Uterus (tissue), 4 donors: ENCODE data around the gene TEX2. TPM values are rescaled to one million over a fixed set of nuclear protein-coding genes. Genes with fewer than 3 reads are reported as not detected.
"Not testable (repeated sequence)": the region's sequence is repeated elsewhere in the genome, so short reads cannot be mapped to it uniquely, and the experiment has no call there.

ENCODE experiments used
- DNase-seq, 2 donors: peaks; one replicate each; pipeline ENCODE4 v3.0.0-alpha.2; 2019 to 2020
- H3K27ac ChIP-seq, 2 donors: fragments of 200-600 bp; sonication (generic); 1 replicate in 1 of 2; 2 replicates in 1 of 2; pipeline ENCODE4 v1.5.1; 2016 to 2018
- H3K27me3 ChIP-seq, 2 donors: fragments of 200-600 bp; sonication (generic); one replicate each; pipeline ENCODE4 v1.5.1; 2018 to 2019; ENCODE audit warnings: control low read depth in 1 of 2
- H3K36me3 ChIP-seq, 2 donors: fragments of 200-600 bp; sonication (generic); one replicate each; pipeline ENCODE4 v1.5.1; 2019; ENCODE audit warnings: control low read depth in 1 of 2
- H3K4me1 ChIP-seq, 2 donors: fragments of 200-600 bp; sonication (generic); one replicate each; pipeline ENCODE4 v1.5.1; 2018 to 2019; ENCODE audit warnings: control low read depth in 1 of 2
- H3K4me3 ChIP-seq, 2 donors: fragments of 200-600 bp; sonication (generic); 1 replicate in 1 of 2; 2 replicates in 1 of 2; pipeline ENCODE4 v1.5.1; 2018 to 2019; ENCODE audit warnings: mild to moderate bottlenecking in 1 of 2
- H3K9me3 ChIP-seq, 2 donors: fragments of 200-600 bp; sonication (generic); one replicate each; pipeline ENCODE4 v1.5.1; 2019; ENCODE audit warnings: control low read depth in 1 of 2
- CTCF ChIP-seq, 4 experiments: fragments of 200-600 bp in 2 of 4; fragments of 450-650 bp in 2 of 4; sonication (generic) in 2 of 4; IDR thresholded peaks; one replicate each; pipeline ENCODE4 v1.5.1; 2016 to 2019; ENCODE audit warnings: antibody characterized with exemption in 4 of 4, mild to moderate bottlenecking in 2 of 4, moderate library complexity in 1 of 4
- POLR2A ChIP-seq, 2 donors: fragments of 450-650 bp; IDR thresholded peaks; one replicate each; pipeline ENCODE4 v1.6.1; 2016; ENCODE audit warnings: antibody characterized with exemption in 2 of 2, mild to moderate bottlenecking in 1 of 2, moderate library complexity in 1 of 2
- intact Hi-C: fragments of 100-400 bp; cut with DNase I; formaldehyde crosslinking; loops from one replicate; pipeline ENCODE4 v1.15.1; 2023; ENCODE audit warnings: low total_unique reads
- total RNA-seq, 4 donors: library from RNA; depleted of rRNA in 3 of 4; stranded (reverse); fragments of >200 nt in 3 of 4; gene quantifications; one replicate each; pipeline versions ENCODE4 v1.1.0 to v1.2.4, GENCODE V29; 2014 to 2023
- donor health status: DM: yes; HTN: yes; CAD: no.

TEX2 gene
- total RNA-seq, 4 donors from 2014 or later = 23.8 to 43.4 (median 35.6) TPM

GRCh38 chr17:64170286-64170685 lies 92.8 kb downstream of the TEX2 start:
- no peak for DNase-seq
- Histone ChIP-seq H3K36me3 (no peaks in the 10 kb centered on the region), H3K27me3 (no peaks in the 10 kb centered on the region), H3K9me3 (no peaks in the 10 kb centered on the region), H3K4me3 (no peak overlapping the region), H3K4me1 (no peaks in the 10 kb centered on the region), H3K27ac (no peak overlapping the region)
- no peak for TF ChIP-seq POLR2A (IDR thresholded peaks at IDR 0.05)
- TF ChIP-seq CTCF (IDR thresholded peaks at IDR 0.05) = no peak
- intact Hi-C loops = no loop called here

GRCh38 chr17:64167666-64168065 lies 95.4 kb downstream of the TEX2 start:
- H3K27me3 ChIP-seq, intact Hi-C loops, H3K36me3 ChIP-seq: not testable (repeated sequence)

GRCh38 chr17:64166876-64167275 lies 96.2 kb downstream of the TEX2 start:
- no peak for TF ChIP-seq CTCF (IDR thresholded peaks at IDR 0.05)
- no peak for TF ChIP-seq POLR2A (IDR thresholded peaks at IDR 0.05)
- H3K36me3 ChIP-seq = no peaks in the 10 kb centered on the region
- no peaks in the 10 kb centered on the region for H3K27me3 ChIP-seq
- no peaks in the 10 kb centered on the region for H3K9me3 ChIP-seq
- intact Hi-C loops = no loop called here
- DNase-seq = no peak
- H3K27ac ChIP-seq = no peak overlapping the region
- no peak overlapping the region for H3K4me3 ChIP-seq
- no peaks in the 10 kb centered on the region for H3K4me1 ChIP-seq

More at GRCh38 chr17:64167666-64168065, 95.4 kb downstream of the TEX2 start:
- not testable (repeated sequence) for H3K4me3 ChIP-seq, H3K27ac ChIP-seq, H3K9me3 ChIP-seq, DNase-seq, H3K4me1 ChIP-seq

GRCh38 chr17:64165347-64165746 lies 97.7 kb downstream of the TEX2 start:
- no peak overlapping the region for H3K4me3 ChIP-seq
- no peaks in the 10 kb centered on the region for H3K27me3 ChIP-seq
- DNase-seq = no peak
- H3K4me1 ChIP-seq = no peaks in the 10 kb centered on the region
- no peak for TF ChIP-seq CTCF (IDR thresholded peaks at IDR 0.05)
- no peak for TF ChIP-seq POLR2A (IDR thresholded peaks at IDR 0.05)
- intact Hi-C loops = no loop called here
- H3K9me3 ChIP-seq = no peaks in the 10 kb centered on the region
- no peaks in the 10 kb centered on the region for H3K36me3 ChIP-seq
- no peak overlapping the region for H3K27ac ChIP-seq

GRCh38 chr17:64164596-64165285 lies 98.3 kb downstream of the TEX2 start:
- intact Hi-C loops = no loop called here
- no peak overlapping the region for H3K4me3 ChIP-seq
- H3K36me3 ChIP-seq = no peaks in the 10 kb centered on the region
- no peak for TF ChIP-seq CTCF (IDR thresholded peaks at IDR 0.05)
- TF ChIP-seq POLR2A (IDR thresholded peaks at IDR 0.05) = no peak
- no peaks in the 10 kb centered on the region for H3K9me3 ChIP-seq
- no peaks in the 10 kb centered on the region for H3K27me3 ChIP-seq
- no peak overlapping the region for H3K27ac ChIP-seq
- H3K4me1 ChIP-seq = no peaks in the 10 kb centered on the region
- DNase-seq = no peak

- intact Hi-C loops = no loop called here
- Histone ChIP-seq H3K27me3 (no peaks in the 10 kb centered on the region), H3K4me1 (no peaks in the 10 kb centered on the region), H3K36me3 (no peaks in the 10 kb centered on the region), H3K4me3 (no peak overlapping the region), H3K27ac (no peak overlapping the region), H3K9me3 (no peaks in the 10 kb centered on the region)
- TF ChIP-seq CTCF (IDR thresholded peaks at IDR 0.05) (no peak), POLR2A (IDR thresholded peaks at IDR 0.05) (no peak)
- DNase-seq = no peak
These were observed 99.6 kb downstream of the TEX2 start for GRCh38 chr17:64163468-64163867.
